GM06990 (cell line): ENCODE data around the gene LY9.

Experiments used
- DNase-seq: peaks from one replicate; pipeline ENCODE4 v3.0.0-alpha.2; 2011; ENCODE audit not compliant: insufficient read length; ENCODE audit errors: extremely low read depth
- H3K27me3 ChIP-seq: replicated peaks from 2 replicates; pipeline ENCODE4 v1.6.0; 2011; ENCODE audit warnings: low read length; ENCODE audit not compliant: control insufficient read depth, insufficient read depth
- H3K36me3 ChIP-seq: 2 replicates; pipeline ENCODE4 v1.5.1; 2011; ENCODE audit warnings: low read length; ENCODE audit not compliant: control insufficient read depth, insufficient read depth
- H3K4me3 ChIP-seq: replicated peaks from 2 replicates; pipeline ENCODE4 v1.5.1; 2011; ENCODE audit warnings: low read depth, mild to moderate bottlenecking, control low read depth, low read length
- CTCF ChIP-seq: IDR thresholded peaks from 2 replicates; pipeline ENCODE4 v1.5.1; 2011; ENCODE audit warnings: low read length, control low read depth, mild to moderate bottlenecking, inconsistent platforms; ENCODE audit not compliant: insufficient read depth, poor library complexity, severe bottlenecking

The LY9 gene

GRCh38 chr1:160795951-160796383 lies at the start of gene LY9:
TSS of gene LY9 (plus strand) at chr1:160796174. CDS start at chr1:160796188, 14 bp downstream.
- DNase-seq, result peak; percentile 75

GRCh38 chr1:160746836-160747500 lies 49.0 kb upstream of the LY9 start:
- Histone ChIP-seq H3K36me3 (peaks cover 44% of the 10 kb centered on the region), H3K27me3 (no peaks in the 10 kb centered on the region), H3K4me3 (no peak overlapping the region)
- no peak for TF ChIP-seq CTCF
- no peak for DNase-seq

More at GRCh38 chr1:160795951-160796383, at the start of gene LY9:
- H3K36me3 ChIP-seq, result no peaks in the 10 kb centered on the region
- H3K4me3 ChIP-seq, result peak within 1 kb of the TSS; percentile 51
- TF ChIP-seq CTCF, result no peak
- no peaks in the 10 kb centered on the region for H3K27me3 ChIP-seq

GRCh38 chr1:160747717-160748116 lies 48.3 kb upstream of the LY9 start:
- Histone ChIP-seq H3K4me3 (no peak overlapping the region), H3K36me3 (peaks cover 45% of the 10 kb centered on the region), H3K27me3 (no peaks in the 10 kb centered on the region)
- no peak for DNase-seq
- no peak for TF ChIP-seq CTCF

- DNase-seq, result no peak
- Histone ChIP-seq H3K36me3 (peaks cover 43% of the 10 kb centered on the region), H3K4me3 (no peak overlapping the region), H3K27me3 (no peaks in the 10 kb centered on the region)
- TF ChIP-seq CTCF, result peak; percentile 35
These were observed 47.6 kb upstream of the LY9 start for GRCh38 chr1:160748181-160748877.

- Histone ChIP-seq H3K36me3 (peaks cover 45% of the 10 kb centered on the region), H3K4me3 (no peak overlapping the region), H3K27me3 (no peaks in the 10 kb centered on the region)
- no peak for DNase-seq
- no peak for TF ChIP-seq CTCF
These were observed 47.1 kb upstream of the LY9 start for GRCh38 chr1:160748878-160749269.

GRCh38 chr1:160750608-160751007 lies 45.4 kb upstream of the LY9 start:
- no peak for TF ChIP-seq CTCF
- Histone ChIP-seq H3K4me3 (no peak overlapping the region), H3K27me3 (no peaks in the 10 kb centered on the region), H3K36me3 (peaks cover 44% of the 10 kb centered on the region)
- DNase-seq, result no peak
